Activated naive CD8-positive, alpha-beta T cell treated with anti-CD3 and anti-CD28 coated beads, Interleukin-2, amount 50 U/mL, for 16 hours (primary cell): ENCODE data around the gene ATXN7.

ENCODE experiments used
- DNase-seq: peaks from one replicate; pipeline ENCODE4 v3.0.0-alpha.2; 2020; ENCODE audit warnings: low read depth, low spot score

Gene ATXN7, protein sequence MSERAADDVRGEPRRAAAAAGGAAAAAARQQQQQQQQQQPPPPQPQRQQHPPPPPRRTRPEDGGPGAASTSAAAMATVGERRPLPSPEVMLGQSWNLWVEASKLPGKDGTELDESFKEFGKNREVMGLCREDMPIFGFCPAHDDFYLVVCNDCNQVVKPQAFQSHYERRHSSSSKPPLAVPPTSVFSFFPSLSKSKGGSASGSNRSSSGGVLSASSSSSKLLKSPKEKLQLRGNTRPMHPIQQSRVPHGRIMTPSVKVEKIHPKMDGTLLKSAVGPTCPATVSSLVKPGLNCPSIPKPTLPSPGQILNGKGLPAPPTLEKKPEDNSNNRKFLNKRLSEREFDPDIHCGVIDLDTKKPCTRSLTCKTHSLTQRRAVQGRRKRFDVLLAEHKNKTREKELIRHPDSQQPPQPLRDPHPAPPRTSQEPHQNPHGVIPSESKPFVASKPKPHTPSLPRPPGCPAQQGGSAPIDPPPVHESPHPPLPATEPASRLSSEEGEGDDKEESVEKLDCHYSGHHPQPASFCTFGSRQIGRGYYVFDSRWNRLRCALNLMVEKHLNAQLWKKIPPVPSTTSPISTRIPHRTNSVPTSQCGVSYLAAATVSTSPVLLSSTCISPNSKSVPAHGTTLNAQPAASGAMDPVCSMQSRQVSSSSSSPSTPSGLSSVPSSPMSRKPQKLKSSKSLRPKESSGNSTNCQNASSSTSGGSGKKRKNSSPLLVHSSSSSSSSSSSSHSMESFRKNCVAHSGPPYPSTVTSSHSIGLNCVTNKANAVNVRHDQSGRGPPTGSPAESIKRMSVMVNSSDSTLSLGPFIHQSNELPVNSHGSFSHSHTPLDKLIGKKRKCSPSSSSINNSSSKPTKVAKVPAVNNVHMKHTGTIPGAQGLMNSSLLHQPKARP

DNA sequence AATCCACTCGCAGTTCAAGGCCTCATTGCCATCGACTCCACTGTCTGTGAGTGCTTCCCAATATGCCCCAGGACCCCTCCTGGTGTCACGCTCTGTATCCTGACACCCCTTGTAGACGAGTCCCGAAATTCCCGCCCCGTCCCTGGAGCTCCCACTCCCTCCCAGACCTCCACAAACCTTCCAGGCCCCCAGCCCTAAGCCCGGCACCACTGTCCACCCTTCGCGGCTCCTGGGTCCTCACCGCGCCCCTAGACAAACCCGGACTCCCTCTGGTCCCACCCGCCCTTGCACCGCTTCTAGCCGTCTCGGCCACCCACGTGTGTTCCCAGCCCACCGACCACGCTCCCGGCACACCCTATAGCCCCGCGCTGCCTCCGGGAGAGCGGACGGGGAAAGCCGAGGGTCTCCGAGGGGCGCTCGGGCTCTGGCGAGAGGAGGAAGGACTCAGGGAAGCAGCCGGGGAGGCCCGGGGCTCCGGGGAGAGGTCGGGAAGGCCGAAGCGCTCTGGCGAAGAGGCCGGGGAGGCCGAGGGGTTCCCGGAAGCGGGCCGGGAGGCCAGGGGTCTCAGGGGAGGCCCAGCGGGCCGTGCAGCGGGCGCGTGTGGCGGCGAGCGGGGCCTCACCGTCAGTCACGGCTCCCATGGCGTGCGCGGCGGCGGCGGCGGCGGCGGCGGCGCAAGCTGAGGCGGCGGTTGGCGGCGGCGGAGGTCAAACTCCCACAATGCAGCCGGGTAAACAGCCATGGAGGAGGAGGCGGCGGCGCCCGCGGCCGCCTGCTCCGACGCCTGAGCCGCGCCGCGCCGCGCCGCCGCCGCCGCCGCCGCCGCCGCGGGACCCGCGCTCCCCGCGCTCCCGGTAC is at the start of gene ATXN7, which contains the start of gene THOC7:
ATXN7 (plus strand) TSS at position 718 of the 858 bp plus-strand sequence. CDS start 48,732 bp downstream, outside the sequence.
THOC7 (minus strand) TSS at position 656 of the 858 bp plus-strand sequence; CDS start at position 641, 15 bp downstream.
- peak; percentile 21 for DNase-seq

DNA sequence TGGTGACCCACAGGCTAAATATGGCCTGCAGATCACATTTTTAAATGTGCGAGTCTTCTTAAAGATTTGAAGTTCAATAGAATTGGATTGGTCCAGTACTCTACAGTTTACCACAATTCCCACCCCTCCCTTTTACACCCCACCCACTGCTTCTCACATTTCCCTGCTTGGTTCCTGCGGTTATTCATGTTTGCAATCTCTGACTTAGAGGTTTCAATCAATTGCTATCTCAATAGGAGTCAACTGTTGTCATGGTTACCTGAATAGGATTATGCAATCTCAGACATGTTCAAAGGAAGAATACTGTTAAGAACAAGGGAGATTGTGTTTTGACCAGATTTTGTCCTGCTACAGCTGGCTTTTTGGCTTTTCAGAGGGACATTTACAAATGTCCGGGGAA is 49.4 kb upstream of the ATXN7 start:
- no peak for DNase-seq

DNA sequence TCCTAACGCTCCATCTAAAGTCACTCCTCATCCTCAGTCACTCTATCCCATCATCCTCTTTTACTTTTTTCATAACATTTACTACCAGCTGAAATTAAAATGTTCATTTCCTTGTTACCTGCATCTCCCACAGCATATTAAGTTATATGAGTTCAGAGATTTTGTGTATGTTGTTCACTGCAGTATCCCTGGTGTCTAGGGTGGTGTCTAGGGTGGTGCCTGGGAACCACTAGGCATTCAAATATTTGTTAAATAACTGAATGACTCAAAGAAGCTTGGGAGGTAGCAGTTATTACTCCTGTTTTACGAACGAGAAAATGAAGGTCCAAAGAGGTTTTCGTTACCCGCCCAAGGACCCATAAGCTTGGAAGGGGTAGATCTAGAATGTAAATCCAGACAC is 46.4 kb upstream of the ATXN7 start:
- DNase-seq: no peak

DNA sequence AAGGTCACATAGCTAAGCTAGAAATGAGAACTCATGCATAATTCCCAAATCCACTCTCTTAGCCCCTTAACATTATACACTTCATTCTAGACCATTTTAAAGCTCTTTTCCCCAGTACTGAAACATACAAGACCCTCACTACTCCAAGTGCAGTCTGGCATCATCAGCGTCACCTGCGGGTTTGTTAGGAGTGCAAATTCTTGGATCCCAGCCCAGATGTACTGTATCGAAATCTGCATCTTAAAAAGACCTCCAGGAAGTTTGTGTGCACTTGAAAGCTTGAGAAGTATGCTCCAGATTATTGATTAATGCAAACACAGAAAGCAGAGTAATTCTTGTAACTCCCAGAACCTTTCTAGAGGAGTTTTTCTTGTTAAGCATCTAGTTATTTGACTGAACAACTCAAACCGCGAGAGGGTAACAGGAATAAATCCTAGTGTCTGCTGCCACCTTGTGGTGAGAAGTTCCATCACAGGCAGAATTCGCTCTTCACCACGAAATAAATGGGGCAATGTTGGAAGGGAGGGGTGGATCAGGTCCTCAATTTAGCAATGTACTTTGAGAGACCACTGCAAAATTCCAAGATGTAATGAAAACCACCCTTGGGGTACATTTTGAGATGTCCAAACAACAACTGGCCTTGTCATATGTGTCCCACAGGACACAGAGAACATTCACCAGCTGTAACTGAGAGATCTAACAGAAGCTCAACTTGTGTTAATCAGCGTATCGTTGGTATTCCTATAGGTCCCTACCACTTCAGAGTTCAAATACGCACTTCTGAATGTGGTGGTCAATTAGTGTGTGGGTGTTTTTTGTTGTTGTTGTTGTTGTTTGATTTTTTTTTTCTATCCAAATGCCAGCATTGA is 45.2 kb upstream of the ATXN7 start:
- peak; percentile 6 for DNase-seq

DNA sequence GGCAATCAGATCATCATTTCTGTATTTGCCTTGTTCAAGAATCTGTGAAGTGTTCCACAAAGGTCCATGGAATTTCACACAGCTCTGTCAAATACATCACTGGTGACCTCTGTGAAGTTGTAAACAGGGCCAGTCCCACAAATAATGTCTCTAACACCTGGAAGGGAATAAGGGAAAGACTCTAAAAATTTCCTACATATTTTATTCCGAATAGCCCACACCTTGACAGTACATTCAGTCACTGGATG is 44.6 kb upstream of the ATXN7 start, which contains the start of gene C3orf49:
C3orf49 (plus strand) TSS at position 149 of the 248 bp plus-strand sequence. CDS start 173 bp downstream, outside the sequence.
- DNase-seq: no peak

DNA sequence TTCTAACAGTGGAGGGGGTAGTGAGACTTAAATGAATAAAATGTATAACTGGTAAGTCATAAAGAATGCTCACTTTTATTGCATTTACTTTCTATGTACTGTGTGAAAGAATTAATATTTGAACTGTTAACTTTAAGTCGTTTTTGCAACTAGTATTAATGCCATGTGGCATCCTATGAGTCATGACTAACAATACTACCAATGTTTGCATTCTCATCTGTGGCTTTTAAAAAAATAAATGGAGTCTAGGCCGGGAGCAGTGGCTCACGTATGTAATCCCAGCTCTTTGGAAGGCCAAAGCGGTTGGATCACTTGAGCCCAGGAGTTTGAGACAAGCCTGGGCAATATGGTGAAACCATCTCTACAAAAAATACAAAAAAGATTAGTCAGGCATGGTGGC is 39.4 kb upstream of the ATXN7 start:
- DNase-seq: no peak

DNA sequence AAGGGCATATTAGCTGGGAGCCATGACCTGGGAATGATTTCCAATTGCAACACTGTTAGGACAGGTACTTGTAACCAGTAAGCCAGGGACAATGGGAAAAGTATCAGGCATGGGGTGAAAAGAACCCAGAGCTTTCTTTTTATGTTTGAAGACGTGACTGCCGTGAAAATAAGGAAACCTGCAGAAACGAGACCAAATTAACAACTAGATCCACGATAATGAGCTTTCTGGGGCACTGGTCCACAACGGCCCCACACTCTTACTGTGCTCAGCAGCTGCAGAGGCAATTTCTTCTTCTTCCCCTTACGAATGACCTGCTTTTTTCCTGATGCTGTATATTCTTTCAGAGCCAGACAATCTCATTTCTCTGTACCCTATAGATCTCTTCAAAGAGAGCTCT is 33.1 kb upstream of the ATXN7 start:
- no peak for DNase-seq

DNA sequence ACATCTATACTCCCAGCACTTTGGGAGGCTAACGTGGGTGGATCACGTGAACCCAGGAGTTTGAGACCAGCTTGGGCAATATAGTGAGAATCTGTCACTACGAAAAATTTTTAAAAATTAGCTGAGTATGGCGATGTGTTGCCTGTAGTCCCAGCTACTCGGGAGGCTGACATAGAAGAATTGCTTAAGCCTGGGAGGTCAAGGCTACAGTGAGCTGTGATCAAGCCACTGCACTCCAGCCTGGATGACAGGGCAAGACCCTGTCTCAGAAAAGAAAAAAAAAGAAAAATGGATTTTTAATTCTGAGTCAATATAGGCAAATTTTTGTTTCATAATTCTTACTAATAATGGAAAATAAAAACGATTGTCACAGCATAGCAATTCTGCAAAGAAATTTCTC is 31.3 kb upstream of the ATXN7 start:
- no peak for DNase-seq

DNA sequence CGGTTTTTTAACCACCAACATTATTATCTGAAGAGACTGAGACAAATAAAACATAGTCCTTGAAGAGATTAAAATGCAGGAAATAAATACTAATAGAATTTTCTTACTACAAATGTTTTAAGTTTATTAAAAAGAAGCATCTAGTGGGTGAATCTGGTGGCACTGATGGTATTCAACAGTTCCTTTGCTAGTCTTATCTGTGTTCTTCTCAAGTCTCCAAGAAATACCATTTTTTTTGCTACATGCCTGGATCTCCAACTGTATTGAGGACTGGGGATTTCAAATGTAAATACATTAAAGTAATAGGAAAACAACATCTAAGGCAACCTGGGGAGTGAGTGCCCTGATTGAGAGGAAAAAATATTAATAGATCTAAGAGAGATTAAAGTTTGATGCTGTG is 22.0 kb upstream of the ATXN7 start:
- DNase-seq: no peak

DNA sequence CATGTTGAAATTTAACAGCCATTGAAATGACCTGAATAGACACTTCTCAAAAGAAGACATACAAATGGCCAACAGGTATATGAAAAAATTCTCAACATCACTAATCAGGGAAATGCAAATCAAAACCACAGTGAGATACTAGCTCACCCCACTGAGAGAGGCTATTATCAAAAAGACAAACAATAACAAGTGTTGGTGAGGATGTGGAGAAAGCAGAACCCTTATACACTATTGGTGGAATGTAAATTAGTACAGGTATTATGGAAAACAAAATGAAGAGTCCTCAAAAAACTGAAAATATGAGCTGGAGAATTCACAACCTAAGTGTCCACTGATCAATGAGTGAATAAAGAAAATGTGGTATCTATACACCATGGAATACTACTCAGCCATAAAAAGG is 21.5 kb upstream of the ATXN7 start:
- no peak for DNase-seq

DNA sequence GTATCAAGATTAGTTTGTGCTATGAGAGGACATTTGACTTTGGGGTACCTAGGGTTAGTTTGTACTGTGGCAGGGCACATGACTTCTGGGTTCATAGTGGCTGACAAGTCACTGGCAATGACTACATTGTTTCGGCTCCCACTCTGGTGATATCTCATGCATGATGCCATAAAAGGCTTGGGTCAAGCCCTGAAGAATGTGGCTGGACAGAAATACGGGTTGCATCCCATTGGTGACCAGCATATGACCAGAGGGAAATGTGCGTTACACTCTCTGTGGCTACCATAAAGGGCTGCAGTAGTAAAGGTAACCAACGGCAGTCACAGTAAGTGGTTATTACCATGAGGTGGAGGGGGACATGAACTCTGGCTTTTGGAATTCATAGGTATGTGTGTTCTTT is 18.5 kb upstream of the ATXN7 start:
- no peak for DNase-seq

DNA sequence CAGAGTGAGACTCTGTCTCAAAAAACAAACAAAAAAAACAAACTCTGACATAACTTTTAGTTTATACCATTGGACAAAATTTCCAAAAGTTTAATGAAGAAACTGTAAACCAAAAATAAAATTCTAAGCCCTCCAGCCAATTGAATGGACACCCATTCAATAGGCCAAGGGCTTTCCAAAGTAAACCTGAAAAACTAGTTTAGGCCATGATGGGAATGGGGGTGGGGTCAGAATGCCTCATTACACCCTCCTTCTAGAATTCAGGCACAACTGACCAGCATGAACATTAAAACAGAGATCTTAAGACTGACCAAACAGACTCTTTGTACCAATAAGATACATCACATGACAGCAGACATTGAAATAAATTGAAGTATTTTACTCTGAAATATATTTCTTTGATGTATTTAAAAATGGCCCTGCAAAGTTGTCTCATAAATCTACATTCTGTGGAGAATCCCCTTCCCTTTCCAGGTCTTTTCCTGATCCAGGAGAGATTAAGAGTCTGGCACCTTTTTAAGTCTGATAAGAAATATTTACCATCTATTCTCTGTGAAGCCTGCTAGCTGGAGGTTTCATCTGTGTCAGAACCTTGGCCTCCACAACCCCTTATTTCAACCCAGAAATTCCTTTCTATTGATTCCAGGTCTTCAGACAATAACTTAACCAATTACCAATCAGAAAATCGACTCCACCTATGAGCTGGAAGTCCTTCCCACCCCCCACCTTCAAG is 15.8 kb upstream of the ATXN7 start:
- no peak for DNase-seq

DNA sequence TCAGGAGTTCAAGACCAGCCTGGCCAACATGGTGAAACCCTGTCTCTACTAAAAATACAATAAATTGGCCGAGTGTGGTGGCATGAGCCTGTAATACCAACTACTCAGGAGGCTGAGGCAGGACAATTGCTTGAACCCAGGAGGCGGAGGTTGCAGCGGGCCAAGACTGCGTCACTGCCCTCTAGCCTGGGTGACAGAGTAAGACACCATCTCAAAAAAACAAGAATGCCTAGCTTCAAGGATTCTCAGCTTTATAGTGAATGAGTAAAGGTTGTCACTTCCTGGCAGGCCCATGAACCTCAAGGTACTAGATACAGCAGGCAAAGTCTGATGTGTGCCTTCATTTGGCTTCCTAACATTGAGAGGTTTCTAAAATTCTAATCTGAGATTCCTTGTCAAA is 14.5 kb upstream of the ATXN7 start:
- no peak for DNase-seq

DNA sequence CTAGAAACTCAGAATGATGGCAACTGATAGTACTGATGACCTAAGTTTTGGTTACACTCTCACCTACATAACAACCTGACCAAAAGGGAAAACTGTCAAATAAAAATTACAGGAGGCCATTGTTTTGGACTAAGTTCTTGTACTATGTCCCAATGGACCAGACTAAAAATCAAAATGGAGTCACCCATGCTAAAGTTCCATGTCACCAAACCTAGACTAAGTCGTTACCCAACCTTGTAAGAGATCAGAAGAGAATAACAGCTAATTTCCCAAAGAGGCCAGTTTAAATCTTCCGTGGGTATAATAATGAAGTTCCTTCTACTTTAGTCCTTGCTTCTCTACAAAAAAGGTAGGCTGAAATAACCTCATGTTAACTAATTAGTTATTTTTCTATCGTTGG is 12.4 kb upstream of the ATXN7 start:
- no peak for DNase-seq

DNA sequence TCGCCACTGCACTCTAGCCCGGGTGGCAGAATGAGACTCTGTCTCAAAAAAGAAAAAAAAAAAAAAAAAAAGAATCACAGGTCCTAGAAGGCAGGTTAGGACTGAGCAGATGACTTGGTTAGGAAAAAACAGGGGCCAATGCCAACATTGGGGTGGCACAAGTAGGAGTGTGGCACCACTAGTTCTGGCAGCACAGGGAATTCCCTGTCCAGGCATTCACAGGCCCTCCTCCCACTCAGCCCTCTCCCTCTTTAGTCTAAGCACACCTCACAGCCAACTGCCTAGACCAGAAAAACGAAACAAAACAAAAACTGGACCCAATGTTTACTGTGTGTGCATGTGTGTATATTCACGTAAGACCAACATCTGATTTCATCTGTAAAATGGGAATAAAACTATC is 10.6 kb upstream of the ATXN7 start:
- DNase-seq: no peak

DNA sequence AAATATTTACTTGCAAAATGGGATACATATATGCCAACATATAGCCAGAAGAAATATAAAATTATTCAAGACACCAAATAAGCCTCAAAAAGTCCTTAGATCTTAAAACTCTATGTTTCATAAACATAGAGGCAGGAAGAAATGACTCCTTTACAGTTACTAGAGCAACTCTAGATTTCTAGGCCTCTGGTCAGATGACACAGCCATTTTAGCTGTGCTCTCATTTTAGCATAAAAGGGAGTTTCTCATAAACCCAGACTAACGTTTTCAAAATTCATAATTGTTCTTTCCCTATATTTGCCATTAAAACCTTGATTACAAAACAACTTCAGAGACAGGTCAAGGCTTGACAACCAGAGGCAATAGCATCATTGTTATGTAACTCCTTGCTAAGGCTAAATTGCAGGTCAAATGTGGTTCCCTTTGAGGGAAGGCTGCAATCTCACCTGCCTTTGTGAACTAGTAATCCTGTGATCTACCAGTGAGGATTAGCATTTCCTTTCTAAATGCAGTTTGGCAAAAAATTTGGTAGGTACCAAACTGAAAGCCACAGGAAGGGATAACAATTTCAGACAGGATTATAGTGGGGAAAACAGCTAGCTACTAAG is 8.2 kb upstream of the ATXN7 start:
- DNase-seq: no peak

DNA sequence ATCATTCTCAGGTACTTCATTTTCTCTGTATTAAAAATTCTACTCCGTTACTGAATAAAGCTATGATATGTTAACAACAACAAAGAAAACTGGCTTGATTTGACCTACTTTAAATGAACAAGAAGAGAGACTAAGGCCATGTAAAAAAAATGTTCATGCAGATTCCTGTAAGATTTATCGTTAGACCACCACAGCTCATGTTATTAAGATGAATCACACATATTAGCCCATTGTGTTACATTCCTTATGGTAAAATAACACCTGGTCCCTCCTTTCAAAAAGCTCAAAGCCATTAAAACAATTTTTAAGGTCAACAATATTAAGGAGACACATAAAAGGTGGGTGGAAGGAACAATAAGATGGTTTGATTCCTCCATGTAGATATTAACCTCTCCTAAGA is 6.4 kb upstream of the ATXN7 start:
- DNase-seq: no peak

DNA sequence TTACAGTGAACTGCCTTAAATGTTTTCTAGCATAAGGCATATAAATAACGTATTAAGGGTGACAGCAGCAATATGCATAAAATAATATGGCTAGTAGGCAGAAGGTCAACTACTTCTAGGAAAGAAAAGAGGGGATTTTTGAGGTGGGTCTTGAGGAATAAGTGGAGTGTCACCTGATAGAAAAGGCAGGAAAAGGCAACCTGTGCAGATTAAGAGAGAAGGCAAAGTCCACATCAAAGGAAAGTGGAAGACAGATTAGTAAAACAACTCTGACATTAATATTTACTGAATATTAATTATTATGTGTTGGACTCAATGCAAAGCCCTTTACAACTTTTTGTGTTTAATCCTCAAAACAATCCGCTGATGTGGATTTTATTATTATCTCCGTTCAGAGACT is 2.9 kb upstream of the ATXN7 start:
- no peak for DNase-seq

DNA sequence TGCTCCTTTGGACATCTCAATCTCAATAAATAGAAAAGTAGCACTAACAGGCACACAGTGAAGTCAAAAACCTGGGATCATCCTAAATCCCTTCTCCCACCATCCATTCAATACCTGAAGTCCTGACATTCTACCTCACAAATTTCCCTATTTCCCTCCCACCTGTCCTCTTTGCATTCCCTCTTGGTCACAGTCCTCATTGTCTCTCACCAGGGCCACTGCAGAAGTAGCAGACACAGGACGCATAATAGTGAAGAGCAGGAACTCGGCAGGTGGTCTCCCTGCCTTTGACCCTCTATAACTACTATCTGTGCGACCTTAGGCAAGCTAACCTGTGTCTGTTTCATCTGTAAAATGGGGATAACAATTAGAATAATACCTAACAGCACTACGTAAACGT is 2.4 kb upstream of the ATXN7 start:
- no peak for DNase-seq

DNA sequence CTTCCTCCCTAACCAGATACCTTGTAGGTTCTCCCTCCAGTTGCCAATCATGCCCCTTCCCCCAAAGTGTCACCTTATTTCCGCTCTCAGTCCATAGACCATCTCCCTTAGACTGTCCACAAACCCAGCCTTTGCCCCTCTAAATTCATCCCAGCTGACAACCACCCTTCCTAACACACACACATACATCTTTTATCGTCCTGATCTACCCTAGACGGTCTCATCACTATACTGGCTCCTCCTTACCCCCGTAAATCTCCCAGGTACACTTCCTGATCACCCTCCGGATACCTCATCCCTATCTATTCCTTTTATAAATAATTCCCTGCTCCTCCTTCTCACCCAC is 890 bp upstream of the ATXN7 start:
- DNase-seq: no peak
